GM19238 (cell line): ENCODE measurements around the gene ITPR1.

ENCODE experiments used
- DNase-seq: peaks from one replicate; pipeline ENCODE4 v3.0.0; 2011; ENCODE audit warnings: low spot score; ENCODE audit not compliant: insufficient read length

The ITPR1 gene

DNA sequence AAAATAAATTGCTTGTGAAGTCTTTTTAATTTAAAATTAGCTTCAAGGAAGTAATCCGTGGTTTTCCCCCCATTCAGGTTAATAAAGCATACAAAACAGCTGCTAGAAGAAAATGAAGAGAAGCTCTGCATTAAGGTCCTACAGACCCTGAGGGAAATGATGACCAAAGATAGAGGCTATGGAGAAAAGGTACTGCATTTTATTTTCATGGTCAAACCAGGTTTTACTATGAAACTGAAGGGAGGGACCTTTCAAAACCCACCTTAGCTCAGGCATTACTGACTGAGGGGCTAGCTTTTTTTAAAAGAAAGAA, 218.5 kb downstream of the ITPR1 start:
- DNase-seq: no peak

DNA sequence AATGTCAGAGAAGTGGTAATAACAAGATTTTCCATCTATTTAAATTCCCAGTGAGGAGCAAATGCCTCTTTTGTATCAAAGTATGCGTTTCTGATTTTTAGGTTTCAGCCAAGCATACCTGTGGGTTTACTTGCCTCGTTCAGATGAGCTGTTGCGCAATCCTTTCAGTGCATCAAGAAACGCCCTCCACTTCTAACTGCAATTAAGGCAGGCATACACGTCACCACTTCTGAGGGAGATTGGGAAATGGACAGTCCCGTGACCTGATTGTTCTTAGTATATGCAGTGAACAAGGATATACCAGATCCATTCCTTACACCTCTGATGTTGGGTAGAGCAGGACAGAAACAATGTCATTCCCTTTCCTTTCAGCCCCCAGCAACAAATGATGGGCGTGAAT, 219.0 kb downstream of the ITPR1 start:
- no peak for DNase-seq

DNA sequence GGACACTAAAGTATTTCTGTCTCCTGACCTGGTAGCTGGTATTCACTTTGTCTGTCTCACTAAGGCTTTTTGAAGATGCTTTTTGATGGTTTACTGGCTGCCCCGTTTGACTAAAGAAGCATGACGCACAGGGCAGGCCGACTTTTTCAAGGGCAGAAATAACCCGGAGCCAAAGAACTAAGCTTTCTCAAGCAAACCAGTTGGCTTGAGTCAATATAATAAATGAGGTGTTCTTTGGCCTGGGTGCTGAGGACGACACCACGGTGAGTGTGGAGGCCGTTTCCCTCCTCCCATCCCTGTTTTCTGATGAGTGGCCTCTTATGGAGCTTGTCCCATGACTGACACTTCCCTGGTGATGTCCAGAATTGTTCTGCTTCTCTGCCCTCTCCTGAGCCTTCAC, 220.9 kb downstream of the ITPR1 start:
- no peak for DNase-seq

DNA sequence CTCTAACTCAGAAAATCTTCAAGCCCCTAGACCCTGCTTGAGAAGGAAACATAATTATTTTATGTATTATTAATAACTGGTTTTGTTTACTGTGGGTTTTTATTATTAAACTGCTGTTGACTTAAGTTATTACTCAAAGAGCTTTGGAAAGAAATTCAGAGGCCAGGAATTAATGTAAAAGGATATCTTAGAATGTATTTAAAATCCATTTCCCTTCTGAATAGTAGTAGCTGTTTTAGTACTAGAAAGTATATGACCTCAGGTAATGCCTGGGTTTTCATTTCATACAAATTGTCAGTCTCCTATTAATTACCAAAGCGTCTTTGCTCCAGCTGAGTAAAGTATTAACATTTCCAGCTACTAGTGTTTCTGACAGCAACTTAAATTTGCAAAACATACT, 223.1 kb downstream of the ITPR1 start:
- no peak for DNase-seq

GRCh38 chr3:4716706-4717362, 223.7 kb downstream of the ITPR1 start:
- DNase-seq: no peak

GRCh38 chr3:4717363-4717740, 224.2 kb downstream of the ITPR1 start:
- no peak for DNase-seq

DNA sequence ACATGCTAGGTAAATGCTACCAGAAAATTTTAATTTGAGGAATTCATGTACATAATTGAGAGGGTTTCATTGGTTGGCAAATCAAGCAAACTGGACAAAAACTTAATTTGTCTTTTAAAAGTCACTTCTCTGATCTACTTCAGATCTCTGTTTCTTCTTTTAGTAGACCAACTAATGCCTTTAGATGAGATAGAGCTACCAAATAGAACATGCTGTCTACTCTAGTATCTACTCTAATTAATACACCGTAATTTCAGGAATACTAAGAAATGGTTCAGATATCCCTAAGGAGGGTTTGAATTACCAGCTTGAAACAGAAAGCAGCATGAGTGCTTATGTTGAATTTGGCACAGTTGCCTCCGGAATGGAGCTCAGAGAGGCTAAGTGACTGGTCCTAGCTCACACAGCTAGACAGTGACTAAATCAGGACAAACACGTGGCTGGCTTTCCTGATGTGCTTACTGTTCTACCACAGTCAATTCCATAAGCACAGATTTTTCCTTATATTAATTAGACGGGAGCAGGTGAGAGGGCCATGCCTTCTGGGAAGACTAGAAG, 225.1 kb downstream of the ITPR1 start:
- no peak for DNase-seq

DNA sequence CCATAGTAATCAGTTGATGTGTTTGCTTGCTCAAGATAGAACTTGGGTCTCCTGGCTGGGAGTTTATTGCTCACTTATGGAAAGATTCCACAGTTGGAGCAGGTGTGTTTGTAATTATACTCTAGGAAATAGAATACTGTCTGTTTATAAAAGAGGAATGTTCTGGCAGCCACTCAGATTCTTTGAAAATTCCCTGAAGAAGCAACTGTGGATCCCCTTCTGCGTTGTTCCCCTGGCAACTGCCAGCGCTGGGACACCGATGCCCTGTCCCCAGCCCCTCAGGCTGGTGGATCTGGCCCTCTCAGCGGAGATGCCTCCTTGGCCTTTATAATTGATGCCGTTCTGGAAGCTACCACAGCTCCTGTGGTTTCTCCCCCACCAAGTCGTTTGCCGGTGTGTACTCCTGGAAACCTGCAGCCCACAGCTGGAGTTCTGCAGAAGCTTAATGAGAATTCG, 225.9 kb downstream of the ITPR1 start:
- no peak for DNase-seq

GRCh38 chr3:4720316-4721075, 227.3 kb downstream of the ITPR1 start:
- peak; percentile 13 for DNase-seq

DNA sequence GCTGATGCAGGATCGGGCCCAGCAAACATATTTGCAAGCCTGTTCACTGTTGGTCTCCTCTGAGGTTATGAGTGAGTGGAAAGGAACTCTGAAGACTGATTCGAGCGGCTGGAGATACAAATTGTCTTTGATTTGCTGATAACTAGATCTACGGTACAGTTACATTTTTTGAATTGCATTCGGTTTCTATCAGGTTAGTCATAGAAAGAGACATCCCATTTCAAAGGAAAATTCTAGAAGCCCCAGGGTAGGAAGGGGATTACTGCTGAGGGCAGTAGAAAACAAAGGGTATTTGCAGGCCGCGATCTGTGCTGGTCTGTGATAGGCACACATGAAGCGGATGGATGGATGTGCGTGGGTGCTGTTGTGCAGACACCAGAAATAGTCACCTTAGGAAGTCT, 228.4 kb downstream of the ITPR1 start:
- no peak for DNase-seq

- DNase-seq: peak; percentile 28
These were observed 229.0 kb downstream of the ITPR1 start for GRCh38 chr3:4722103-4722502.

- no peak for DNase-seq
These were observed 231.0 kb downstream of the ITPR1 start for GRCh38 chr3:4724051-4724629.

DNA sequence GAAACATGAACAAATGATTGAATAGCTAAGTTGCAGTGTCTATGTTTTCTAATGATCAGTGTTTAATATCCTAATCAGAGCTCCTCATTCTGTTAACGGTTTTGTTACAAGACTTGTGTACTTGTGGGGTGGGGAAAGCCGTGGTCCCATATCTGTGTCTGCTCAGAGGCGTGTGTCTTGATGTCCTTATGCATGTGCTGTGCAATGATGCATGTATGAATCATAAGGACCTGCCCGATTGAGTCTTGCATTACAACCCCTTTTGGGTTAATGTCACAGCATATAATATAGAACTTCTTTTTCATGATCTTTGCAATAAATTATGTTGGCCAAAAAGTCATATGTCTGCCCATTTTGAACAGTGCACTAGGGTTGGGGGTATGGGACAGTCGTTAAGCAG, 233.4 kb downstream of the ITPR1 start:
- no peak for DNase-seq

DNA sequence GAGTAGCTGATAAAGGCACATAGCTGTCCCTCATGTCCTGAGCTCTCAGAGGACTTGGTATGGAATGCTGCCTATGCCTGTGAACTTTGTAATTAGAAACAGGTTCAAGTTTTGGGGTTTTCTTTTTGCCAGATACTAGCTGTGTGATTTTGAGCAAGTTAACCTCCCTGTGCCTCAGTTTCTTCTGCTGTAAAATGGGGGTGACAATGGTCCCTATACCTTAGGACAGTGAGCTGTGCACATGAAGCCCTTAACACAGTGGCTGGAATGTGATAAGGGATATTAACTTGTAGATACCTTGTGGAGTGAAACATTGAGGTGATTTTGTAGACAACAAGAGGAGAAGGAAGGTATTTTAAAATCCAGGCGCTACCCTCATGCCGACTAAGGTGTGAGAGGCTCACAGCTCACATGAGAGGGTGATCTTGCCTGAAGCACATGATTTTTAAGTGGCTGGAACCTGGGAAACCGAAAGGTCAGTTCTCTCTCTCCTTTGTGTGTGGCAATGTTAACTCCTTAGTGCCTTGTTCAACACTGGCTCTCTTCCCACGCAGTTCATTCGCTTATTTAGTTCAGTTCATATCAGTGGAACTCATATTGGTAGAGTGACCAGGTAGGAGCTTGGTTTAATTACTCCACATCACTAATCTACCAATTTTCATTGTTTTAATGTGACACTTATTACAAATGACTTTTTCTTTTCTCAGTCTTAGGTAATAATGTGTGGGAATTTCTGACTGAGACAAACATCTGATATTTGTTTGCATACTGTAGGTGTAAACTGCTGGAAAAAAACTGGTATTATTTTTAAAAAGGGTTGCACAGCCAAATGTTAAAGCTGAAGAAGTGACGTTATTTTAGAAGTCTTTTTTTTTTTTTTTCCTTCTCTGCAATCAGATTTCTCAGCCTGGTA, 236.2 kb downstream of the ITPR1 start:
- no peak for DNase-seq

DNA sequence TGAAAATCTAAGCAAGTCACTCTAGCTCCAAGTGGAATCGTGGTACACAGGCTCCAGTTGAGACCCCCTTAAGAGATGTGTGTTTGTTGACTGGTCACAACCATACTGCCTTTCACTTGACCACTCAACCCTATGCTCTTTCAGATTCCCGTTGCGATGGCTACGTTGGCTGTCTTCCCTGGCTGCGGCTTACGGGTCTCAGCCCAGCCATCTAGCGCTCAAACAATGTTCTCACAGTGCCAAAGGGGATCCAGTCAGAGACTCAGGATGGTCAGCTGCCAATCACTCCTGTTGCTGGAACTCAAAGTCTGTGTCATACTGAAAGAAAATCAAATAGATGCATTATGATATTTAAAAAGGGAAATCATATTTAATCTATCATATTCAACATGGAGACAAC, 237.6 kb downstream of the ITPR1 start:
- no peak for DNase-seq

GRCh38 chr3:4731543-4732111, 238.5 kb downstream of the ITPR1 start:
- no peak for DNase-seq

GRCh38 chr3:4732925-4733324, 239.8 kb downstream of the ITPR1 start:
- no peak for DNase-seq

DNA sequence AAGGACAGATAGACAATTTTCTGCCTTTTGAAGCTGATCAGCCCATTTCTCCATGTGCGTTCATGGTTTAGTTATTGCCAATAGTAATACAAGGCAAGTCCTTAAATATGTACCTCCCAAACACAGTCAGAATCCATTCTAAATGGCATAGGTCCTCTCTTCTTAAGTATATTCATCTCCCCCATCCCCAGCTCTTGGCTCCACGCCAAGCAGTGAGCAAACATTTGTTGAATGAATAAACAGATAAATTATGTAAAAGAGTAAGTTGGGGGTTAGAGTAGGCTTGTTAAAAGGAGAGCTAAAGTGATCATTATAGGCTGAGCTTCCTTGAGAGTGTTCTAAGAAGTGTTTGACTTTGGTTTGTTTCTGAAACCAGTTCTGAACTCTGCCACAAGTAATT, 241.3 kb downstream of the ITPR1 start:
- DNase-seq: no peak

DNA sequence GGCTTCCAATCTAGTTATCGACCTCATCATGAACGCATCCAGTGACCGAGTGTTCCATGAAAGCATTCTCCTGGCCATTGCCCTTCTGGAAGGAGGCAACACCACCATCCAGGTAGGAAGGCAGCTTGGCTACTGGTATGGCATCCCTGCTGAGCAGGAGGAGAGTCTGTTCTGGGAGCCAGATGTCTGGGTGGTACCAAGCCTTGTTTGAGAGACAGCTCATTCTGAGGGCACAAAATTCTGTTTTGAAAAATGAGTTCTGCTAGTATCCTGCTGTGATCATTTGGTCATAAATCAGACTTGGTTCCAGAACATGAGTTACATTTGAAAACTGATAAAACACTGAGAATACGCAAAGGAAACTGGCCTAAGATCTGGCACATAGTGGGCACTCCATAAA, 242.1 kb downstream of the ITPR1 start:
- DNase-seq: no peak

DNA sequence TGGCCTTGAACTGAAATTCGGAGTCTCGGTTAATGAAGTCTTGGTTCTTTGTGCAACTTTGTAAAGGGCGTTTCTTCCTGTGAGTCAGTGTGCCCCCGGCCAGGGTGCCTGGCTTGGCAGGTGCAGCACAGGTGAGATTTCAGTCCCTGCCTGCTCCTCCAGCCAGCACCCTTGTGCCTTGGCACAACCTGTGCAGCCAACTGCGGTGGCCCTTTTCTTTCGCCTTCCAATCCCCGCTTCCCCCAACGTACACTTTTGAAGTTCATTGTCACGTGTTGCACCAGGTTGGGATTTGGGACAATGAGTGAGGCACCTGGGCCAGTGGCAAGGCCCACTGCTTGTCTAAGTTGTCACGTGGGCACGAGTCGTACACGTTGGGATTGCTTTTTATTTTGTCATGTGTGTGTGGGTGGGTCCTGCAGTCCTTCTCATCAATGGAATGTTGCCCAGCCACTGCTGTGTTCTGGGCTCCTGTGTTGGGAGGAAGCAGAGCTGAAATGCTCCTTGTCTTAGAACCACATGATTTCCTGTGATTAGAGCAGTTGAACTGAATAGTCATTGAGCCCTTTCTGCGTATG, 243.2 kb downstream of the ITPR1 start:
- no peak for DNase-seq

DNA sequence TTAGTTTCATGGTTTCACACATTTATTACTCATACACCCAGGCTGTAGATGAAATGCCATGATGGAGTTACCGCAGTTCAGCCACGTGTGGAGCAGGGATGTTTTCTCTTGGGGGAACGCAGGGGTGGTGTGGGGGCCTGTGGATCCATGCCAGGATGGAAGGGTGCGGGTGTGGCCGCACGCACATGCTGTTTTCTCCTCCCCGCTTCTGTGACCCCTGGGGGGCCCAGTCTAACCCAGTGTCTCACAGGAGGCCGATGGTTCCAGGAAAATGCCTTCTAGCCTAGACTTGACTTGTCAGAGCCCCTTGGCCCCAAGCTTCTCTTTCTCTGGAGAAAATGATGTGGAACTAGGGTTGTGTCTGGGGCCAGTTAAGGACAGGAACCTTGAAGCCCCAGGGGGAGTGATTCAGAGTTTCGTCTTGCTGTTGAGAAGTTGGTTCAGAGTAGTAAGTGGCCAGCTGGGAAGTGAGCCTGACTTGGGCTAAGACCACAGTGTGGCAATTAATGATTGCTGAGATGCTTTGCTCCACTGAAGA, 245.7 kb downstream of the ITPR1 start:
- DNase-seq: no peak
